ENCODE data around the gene TXNDC15.
"Not testable (repeated sequence)": the region's sequence is repeated elsewhere in the genome, so short reads cannot be mapped to it uniquely, and the experiment has no call there.

Gene TXNDC15

GRCh38 chr5:134873987-134874830, at the start of gene TXNDC15:
TSS of gene TXNDC15 (plus strand) at chr5:134874371. CDS start at chr5:134874428, 57 bp downstream.
- DNase-seq (ENCODE audit: low read depth, low spot score), result peak; percentile 57

GRCh38 chr5:134824681-134825080, 49.5 kb upstream of the TXNDC15 start:
- no peak for DNase-seq (ENCODE audit: low read depth, low spot score)

DNA sequence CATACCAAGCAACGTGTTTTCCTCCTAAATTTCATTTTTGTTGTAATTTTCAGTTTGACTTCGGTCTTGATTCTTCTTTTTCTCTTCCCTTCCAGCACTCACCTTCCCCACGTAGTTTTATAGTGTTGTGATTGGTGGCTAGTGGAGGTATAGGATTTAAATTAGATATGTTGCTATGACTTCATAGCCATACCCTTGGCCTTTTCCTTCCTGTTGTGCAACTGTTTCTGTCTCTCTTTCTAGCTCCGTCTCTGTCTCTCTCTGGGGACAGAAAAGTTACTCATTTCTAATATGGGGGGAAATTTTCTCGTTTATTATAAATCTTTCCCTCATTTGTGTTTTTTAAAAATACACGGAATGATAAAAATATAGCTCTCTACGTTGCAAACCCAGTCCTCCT, 49.0 kb upstream of the TXNDC15 start:
- no peak for DNase-seq (ENCODE audit: low read depth, low spot score)

DNA sequence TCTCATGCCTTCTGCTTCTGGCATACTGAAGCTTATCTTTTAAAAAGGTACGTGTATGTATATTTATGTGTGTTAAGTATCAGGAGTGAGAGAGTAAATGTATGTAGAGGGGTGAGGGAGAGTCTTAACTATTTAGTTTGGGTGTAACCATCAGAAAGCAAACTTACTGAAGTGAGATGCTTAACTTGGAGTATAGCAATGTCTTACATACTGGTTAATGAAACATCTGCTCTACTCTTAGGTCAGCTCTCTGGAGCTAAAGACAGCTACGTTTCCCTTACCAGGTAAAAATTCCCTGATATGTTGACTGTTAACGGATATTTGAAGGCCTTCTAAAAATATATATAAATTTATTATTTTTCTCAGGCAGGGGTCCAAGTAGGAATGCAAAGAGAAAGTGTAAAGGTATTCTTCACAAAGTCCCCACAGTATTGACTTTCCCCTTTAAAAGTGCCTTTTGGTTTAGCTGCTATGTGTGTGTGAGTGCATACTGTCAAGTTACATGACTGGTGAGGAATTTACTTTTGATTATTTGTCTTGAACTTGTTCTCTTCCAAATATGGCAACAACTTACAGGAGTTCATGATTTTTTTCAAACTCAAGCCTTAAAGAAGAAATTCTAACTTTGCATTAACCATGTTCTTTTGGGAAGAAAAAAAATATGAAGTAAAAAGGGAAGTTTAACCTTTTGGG, 40.7 kb upstream of the TXNDC15 start:
- no peak for DNase-seq (ENCODE audit: low read depth, low spot score)

GRCh38 chr5:134835623-134836022, 38.5 kb upstream of the TXNDC15 start:
- DNase-seq (ENCODE audit: low read depth, low spot score), result no peak

GRCh38 chr5:134837530-134838181, 36.5 kb upstream of the TXNDC15 start:
- no peak for DNase-seq (ENCODE audit: low read depth, low spot score)

- not testable (repeated sequence) for DNase-seq (ENCODE audit: low read depth, low spot score)
Measured at GRCh38 chr5:134838361-134838760, 35.8 kb upstream of the TXNDC15 start.

DNA sequence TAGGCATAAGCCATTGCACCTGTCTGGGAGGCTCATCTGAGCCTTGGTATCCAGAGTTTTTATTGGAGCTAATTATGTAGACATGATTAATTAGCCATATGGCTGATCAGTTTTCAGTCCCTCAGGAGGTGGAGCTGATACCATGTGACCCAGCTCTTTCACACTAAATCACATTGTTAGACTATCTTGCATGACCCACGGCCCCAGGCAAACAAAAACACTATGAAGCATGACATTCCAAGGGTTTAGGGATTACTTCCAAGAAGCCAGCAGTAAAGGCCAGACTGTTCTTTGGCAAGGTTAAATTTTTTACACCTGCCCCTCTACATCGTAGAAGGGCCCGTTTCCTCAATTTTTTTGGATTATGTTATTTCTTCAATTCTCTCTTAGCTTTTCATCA, 33.4 kb upstream of the TXNDC15 start:
- DNase-seq (ENCODE audit: low read depth, low spot score), result no peak

GRCh38 chr5:134844252-134844651, 29.9 kb upstream of the TXNDC15 start:
- DNase-seq (ENCODE audit: low read depth, low spot score), result no peak

DNA sequence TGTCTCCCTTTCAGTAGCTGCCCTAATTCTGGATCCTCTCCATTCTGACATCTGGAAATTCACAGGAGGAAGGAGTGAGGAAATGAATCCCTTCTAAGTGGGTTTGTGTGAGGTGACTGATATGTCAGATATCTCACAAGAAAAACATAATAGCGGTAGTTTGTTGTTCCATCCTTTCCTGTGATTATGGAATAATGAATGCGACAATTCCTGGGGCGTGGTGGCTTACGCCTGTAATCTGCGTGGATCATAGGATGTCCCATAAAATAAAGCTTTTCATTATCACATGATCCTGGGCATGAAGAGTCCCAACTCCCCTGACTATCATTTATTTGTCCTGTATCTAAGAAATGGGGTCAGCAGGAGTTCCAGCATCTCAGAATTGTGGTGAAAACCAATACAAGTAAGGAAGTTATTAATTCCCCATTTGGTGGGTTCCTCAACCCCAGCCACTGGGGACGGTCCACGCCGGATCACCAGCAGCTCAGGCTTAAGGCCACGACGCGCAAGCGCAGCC, 28.8 kb upstream of the TXNDC15 start:
- no peak for DNase-seq (ENCODE audit: low read depth, low spot score)

DNA sequence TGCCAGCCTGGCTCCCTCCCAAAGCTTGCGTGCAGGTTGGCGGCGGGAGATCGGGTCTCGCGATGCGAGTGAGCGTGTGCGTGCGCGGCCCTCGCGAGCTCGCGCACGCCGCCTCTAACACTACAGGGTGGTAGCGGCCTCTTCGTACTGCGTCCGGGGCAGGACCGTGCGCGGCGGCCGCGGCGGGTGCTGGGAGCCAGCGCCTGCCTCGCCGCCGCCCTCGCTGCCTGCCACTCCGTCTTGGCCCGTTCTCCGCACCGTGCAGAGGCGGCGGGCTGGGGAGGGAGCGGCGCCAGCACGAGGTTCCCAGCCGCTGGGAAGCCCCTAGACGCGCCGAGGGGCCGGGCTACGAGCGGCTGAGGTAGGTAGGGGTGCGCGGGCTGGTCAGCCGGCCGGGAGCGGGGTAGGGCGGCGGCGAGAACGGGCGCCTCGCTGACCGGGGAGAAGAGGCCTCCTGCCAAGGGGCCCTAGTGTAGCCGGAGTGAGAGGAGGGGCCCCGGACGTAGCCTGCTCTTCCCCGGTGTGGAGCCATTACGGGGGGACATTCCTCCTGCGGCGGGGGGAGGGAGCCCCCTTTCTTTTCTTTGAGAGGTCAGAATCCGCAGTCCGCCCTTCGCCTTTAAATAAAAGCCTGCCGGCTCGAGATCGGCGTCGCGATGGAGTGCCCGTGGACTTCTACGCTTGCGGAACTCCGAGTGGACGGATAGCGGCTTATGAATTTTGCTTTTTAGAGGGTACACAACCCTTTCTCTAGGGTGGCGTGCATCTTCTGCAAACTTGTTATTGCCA, 28.1 kb upstream of the TXNDC15 start, which contains the start of gene C5orf24:
C5orf24 (plus strand) TSS at position 117 of the 789 bp plus-strand sequence. CDS start 8,933 bp downstream, outside the sequence.
- DNase-seq (ENCODE audit: low read depth, low spot score), result peak; percentile 95

DNA sequence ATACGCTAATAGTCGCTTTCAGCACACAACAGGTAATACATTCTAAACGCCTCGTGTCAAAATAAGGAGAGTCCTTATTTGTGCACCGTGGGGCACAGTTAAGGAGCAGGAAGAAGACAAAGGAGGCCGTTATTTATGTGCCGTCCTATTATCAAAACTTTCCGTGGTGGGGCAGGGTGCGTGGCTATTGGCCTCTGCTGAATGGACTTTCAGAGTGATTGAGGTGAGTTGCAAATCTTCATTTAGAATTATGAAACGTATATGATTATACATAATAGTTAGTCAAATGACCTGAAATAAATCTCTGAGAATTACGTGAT, 27.6 kb upstream of the TXNDC15 start:
- DNase-seq (ENCODE audit: low read depth, low spot score), result no peak

GRCh38 chr5:134849434-134849933, 24.7 kb upstream of the TXNDC15 start:
- not testable (repeated sequence) for DNase-seq (ENCODE audit: low read depth, low spot score)

DNA sequence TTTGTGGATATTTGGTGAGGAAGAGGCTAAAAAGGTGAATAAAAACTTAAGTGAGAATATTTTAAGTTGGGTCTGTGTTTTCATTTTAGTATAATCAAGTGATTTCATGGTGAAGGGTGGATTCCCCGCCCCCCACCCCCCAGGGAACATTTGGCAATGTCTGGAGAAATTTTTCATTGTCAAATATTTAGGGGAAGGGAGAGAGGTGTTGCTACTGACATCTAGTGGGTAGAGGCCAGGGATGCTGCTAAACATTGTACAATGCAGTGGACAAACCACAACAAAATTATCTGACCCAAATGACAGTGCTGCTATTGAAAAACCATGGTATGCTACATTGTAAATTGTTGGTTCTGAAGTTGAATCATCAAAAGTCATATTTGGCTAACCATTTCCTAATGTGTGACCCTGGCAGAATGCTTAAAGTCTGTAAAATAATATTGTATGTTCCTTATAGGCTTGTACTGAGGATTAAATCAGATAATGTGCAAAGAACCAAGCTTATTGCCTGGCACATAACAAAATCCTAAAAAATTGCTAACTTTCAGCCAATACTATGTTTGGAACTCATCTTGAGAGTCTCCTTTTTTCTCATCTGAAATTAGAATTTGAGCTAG, 22.8 kb upstream of the TXNDC15 start:
- no peak for DNase-seq (ENCODE audit: low read depth, low spot score)

GRCh38 chr5:134856465-134856864, 17.7 kb upstream of the TXNDC15 start:
- DNase-seq (ENCODE audit: low read depth, low spot score), result not testable (repeated sequence)

- DNase-seq (ENCODE audit: low read depth, low spot score), result no peak
Measured at GRCh38 chr5:134857401-134857800, 16.8 kb upstream of the TXNDC15 start.

DNA sequence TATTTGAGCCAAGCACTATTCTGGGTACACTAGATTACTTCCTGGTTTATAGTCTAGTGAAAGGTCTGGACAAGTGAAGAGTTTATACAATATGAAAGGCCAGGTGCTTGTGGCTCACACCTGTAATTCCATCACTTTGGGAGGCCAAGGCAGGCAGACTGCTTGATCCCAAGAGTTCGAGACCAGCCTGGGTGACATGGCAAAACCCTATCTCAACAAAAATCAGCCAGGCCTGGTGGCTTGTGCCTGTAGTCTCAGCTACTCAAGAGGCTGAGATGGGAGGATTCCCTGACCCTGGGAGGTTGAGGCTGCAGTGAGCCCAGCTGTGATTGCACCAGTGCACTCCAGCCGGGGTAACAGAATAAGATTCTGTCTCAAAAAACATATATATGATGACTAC, 9.5 kb upstream of the TXNDC15 start:
- DNase-seq (ENCODE audit: low read depth, low spot score), result no peak

- DNase-seq (ENCODE audit: low read depth, low spot score), result no peak
Measured at GRCh38 chr5:134873494-134873893, 677 bp upstream of the TXNDC15 start.

DNA sequence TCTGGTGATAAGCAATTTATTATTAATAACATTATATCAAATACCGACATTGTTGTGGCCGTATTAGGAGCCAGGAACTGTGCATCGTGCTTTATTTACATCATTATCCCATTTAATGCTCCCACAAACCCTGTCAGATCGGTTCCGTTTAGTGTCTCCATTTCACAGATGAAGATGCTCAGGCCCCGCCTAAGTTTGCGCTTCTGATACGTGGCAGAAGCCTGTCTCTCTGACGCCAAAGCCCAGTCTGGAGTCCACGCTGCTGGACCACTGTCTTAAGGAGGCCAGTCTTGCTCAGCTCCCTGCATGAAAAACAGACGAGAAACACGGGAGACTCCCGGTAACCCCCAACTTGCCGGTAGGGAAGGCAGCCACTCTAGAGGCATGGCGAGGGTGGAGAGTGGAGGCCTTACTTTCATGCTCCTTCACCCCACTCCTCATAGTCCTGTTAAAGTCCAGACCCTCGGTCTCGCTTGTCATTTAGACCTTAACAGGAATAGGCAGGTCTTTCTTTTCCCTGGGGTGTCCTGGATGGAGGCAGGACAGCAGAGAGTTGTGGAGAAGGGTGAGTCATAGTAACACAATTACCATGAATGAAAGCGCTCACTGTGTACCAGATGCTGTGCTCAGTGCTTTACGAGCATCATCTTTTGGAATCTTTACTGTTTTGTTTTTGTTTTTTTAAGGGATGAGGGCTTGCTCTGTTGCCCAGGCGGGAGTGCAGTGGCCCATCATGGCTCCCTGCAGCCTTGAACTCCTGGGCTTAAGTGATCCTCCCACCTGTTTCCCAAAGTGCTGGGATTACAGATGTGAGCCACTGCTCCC, 872 bp downstream of the TXNDC15 start:
- DNase-seq (ENCODE audit: low read depth, low spot score), result peak; percentile 82

DNA sequence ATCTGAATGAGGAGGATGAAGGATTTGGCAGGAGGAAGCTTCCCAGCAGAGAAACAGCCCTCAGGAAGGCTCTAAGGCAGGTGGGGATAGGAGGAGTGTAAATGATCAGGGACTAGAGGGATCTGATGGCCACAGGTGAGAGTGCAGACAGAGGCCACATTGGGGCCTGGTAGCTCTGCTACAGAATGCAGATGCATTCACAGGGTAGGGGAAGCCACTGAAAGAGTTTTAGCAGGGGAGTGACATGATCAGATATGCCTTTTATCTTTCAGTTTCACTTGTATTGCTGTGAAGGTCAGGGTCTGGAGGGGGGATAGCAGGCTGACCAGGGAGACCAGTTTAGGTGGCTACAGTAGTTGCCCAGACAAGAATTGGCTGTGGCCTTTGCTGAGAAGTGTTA, 3.0 kb downstream of the TXNDC15 start:
- no peak for DNase-seq (ENCODE audit: low read depth, low spot score)

Measured in smooth muscle cell of the brain vasculature (primary cell).